Activated CD4-positive, alpha-beta T cell treated with anti-CD3 and anti-CD28 coated beads for 48 hours (primary cell): ENCODE data around the gene SMARCA2.

ENCODE experiments used
- DNase-seq: peaks from one replicate; pipeline ENCODE4 v3.0.0-alpha.2; 2020

SMARCA2 gene

DNA sequence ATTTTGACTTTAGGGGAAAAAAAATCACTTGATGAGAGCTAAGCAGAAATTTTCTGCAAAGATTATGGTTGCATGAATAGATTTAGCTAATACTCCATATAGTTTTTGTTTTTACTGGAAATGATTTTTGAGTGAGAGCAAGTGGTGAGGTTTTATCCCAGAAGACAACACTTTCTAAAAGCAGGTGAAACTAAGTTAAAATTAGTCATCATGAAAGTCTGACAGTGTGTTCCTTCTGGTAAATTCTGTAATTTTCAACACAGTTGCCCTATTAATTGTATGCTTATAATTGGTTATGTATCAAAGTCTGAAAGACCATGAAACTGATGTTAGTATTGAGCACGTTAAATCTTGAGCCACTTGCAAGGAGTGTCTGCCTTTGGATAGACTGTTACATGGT lies 91.5 kb downstream of the SMARCA2 start:
- DNase-seq = no peak

DNA sequence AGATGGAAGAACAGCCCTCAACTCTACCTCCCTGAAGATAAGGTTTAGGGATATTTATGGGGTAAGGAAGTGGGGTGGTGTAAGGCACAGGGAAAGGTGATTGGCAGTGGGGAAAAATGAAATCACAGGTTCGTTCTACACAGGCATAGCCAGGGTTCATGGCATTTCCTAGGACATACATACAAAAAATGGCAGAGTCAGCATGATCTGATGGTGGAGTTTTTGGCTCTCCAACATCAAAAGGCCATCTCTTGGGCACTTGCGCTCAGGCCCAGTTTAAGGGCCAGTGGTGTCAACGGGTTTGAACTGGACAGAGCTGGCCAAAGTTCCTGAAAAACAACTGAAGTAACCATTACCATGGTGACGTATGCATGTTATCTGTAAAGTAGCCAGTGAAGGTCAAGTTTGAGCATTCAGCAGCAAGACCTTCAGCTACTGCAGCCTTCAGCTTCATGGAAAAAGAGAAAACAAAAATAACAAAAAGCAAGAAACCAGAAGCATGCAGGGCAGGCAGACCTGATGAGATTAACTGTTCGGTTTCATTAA lies 92.8 kb downstream of the SMARCA2 start:
- DNase-seq = no peak

- no peak for DNase-seq
These were observed 94.0 kb downstream of the SMARCA2 start for GRCh38 chr9:2109069-2109650.

DNA sequence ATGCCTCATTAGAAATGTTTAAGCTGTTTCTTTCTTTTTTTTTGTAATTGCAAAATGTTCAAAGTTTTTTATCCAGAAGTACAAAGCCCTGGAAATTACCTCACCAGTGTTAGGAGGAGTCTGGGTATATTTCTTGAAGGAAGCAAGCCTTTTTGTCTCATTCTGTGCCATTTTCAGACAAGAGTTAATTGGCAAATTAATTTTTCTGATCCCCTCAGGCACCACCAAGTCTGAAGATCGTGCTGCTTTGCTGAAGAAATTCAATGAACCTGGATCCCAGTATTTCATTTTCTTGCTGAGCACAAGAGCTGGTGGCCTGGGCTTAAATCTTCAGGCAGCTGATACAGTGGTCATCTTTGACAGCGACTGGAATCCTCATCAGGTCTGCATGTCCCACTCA lies 94.9 kb downstream of the SMARCA2 start:
- no peak for DNase-seq

DNA sequence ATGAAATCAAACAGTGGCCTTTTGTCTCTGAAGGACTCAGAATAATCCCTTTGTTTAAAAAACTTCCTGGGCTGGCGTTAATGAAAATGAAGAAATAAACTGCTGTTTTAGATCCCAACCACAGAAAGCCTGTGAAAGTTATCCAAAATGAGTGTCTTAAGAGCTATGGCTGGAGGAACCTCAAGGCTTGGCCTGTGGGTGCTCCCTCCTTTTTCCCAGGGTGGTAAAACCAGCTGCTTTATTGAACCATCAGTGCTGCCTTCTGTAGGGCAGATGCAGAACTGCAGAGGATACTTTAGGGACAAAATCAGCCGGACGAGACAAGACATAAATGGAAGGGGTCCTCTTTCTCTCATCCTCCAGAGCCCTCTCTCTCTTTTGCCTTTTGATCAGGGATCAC lies 100.9 kb downstream of the SMARCA2 start:
- DNase-seq = peak; percentile 15

DNA sequence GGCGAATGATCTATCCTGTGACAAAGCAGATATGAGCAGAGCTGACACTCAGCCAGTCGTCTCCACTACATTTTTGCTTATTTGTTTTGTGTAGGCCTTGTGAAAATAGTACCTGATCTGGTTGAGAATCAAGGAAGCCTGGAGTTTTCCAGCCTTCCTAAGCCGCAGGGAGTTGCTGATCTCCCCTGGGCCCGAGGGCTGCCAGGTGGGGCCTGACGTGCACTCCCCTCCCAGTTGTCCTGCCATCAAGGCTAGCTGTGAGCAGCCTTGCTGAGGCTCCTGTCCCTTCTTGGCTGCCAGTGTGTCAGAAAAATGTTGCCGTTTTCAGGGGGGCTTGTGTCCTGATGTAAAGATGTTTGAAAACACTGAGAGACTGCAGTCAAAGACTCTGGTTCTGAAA lies 102.4 kb downstream of the SMARCA2 start:
- DNase-seq = no peak

GRCh38 chr9:2119566-2119965 lies 104.4 kb downstream of the SMARCA2 start:
- DNase-seq = no peak

DNA sequence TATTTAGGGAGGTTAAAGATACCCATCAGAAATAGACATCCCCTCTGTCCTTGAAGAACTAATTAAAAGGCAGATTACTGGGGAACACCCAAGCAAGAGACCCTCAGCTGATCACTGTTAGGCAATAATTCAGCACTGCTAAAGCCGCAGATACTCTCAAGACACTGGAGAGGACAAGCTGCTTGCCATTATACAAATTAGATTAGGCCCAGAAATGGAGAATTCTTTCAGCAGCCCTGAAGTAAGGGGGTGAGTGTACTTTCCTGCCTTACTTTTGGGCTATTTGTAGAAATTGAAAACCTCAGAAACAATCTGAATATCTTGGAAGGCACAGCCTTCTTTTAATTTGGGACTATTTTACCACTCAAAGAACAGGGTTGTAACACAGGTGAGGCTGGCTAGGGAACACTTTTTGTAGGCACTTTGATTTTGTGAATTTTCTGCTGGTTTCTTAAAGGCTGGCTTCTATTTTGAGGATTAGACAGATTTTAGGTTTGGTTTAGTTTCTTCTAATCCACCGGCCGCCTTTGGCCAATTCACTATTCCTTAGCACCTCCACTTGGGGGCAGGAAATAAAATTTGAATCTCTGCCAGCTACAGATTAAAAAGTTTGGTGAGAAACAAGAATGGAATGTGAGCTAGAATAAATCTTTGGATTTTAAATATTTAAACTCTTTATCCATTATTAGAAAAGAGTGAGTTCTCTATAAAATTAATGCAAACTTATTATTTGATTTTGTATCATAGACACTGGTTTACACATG lies 106.0 kb downstream of the SMARCA2 start:
- DNase-seq = no peak

GRCh38 chr9:2122299-2122698 lies 107.2 kb downstream of the SMARCA2 start:
- no peak for DNase-seq

DNA sequence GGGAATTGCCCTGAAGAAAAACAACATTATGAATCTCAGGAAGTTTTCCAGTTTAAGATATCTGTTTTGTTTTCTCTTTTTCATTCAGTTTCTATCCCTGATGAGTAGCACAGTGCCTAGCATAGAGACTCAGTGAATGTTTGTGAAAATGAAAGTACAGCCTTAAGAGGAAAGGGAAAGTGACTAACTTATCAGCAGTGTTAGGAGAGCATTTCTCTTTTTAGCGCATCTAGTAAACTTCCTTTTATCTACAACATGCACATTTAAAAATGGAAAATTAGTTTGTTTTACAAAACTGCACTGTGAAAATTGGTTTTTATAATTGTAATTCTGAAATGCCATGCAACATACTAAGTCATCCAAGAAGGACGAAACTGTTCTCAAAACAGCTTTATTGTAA lies 110.8 kb downstream of the SMARCA2 start:
- no peak for DNase-seq

- no peak for DNase-seq
These were observed 111.2 kb downstream of the SMARCA2 start for GRCh38 chr9:2126331-2126803.

DNA sequence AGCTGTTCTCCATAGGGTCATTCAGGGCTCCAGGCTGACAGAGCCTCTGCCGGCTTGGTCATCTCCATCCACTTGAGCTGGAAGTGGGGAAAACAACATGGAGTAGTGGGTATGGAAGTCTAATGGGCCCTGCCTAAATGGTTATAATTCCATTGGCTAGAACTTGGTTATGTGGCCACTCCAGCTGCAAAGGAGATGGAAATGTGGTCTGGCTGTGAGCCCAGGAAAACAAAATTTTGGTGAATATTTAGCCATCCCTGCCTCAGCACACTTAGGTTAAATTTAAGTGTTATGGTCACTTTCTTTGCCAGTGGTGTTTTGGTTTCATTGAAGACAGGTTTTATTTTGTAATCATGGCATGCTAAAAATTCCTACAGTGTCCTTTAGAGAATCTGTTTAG lies 112.3 kb downstream of the SMARCA2 start:
- DNase-seq = no peak

DNA sequence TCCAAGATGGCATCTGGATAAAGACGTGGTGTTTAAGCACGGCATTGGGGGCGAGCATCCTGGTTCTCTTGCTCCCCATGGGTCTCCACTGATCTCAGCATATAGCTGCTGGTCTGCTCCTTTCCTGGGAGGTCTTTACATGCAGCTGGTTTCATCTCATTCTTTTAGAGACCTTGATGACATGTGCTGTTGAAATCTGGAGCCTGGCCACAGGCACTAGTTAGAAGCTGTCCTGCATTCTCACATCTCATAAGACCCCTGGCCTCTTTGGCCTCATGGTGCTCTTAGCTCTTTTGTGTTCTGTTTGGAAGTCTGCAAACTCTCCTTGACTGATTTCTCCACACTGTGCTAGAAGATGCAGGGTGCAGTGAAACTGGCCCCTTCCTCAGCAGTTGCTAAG lies 113.0 kb downstream of the SMARCA2 start:
- DNase-seq = no peak

DNA sequence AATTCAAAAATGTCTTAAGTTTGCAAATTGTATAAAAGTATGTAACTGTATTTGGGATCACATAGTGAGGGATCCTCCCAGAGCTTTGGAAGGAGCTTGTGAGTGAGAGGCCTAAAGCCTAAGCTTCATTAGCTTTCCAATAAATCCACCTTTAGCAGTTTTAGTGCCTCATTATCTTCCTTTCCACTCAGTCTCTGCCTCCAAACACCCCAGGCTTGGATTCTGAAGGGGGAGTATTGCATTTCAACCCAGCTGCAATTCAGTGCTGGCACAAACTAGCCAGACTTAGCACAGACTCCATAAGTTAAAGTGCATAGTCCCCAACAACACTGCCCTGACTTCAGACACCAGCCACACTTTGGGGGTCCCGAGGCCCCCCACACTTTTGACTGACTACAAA lies 113.5 kb downstream of the SMARCA2 start:
- DNase-seq = no peak

DNA sequence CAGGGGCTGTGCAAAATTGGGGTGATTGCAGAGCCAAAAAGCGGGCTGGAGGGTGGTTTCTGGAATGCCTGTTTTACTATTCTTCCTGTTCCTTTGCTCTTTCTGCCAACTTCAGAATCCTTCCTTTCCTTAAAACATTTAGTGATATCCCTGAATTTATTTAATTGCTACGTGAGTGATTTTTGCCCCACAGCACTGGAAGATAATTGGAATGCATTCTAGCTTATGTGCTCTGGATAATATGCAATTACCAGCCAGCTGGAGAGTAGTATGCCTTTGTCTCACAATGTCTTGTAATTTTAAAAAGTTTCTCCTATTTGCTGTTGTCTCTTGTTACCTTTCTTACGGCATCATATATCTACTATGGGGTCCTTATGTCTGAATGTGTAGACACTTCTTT lies 115.8 kb downstream of the SMARCA2 start:
- no peak for DNase-seq

DNA sequence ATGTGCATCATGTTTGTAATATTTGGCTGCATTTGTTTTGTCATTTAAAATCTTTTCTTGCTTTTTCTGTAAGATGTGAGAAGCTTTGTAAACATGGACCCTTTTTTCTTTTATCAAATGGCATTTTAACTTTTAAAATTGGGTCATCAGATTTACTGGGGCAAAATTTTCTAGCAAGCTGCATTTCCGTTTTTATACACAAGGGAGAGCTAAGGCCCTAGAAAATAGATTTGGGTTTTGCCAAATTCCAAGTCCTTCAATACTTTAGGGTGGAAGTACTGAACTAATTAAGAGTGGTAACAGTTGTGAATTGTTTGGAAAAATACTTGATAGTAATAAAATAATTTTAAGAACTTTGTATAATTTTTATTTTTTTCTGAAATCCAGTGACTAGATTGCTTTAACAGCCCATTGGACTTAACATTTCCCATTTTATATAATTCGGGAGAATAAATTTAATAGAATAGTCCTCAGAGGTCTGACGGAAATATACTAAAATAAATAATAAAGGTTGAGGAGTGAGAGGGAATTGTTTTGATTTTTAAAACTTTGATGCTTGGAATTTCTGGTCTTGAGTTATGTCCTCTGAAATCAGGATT lies 117.4 kb downstream of the SMARCA2 start:
- DNase-seq = no peak

DNA sequence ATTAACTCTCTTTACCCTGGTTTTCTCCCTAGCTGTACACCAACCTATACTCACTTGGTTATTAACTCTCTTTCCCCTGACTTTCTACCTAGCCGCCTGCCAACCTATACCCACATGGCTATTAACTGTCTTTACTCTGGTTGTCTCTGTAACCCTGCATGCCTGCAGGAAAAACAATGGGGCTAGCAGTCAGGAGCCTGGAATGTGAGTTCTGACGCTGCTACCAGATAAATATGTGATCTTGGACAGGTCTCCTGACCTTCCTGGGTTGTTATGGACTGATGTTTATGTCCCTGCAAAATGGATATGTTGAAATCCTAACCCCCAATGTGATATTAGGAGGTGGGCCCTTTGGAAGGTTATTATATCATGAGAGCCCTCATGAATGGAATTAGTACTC lies 119.2 kb downstream of the SMARCA2 start:
- DNase-seq = no peak

- DNase-seq = no peak
These were observed 123.5 kb downstream of the SMARCA2 start for GRCh38 chr9:2138646-2139045.

- no peak for DNase-seq
These were observed 125.6 kb downstream of the SMARCA2 start for GRCh38 chr9:2140600-2141223.

DNA sequence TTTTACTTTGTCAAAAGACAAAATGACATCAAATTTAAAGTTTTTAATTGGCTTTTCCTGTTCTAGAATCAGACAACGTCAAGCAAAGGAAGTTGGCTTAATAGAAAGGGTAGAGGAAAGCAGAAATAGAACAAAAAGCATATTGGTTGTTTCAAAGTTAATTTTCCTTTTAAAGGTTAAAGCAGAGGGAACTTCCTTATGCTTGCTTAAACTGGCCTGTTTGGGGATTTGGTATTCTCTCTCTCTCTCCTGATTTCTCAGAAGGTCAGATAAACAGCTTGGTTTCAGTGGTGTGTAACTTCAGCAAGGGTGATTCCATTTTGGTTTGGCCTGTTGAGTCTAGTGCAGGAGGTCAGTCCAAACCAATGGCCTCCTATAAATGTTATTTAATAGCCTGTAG lies 127.1 kb downstream of the SMARCA2 start:
- no peak for DNase-seq

- DNase-seq = no peak
These were observed 129.5 kb downstream of the SMARCA2 start for GRCh38 chr9:2144619-2145018.

DNA sequence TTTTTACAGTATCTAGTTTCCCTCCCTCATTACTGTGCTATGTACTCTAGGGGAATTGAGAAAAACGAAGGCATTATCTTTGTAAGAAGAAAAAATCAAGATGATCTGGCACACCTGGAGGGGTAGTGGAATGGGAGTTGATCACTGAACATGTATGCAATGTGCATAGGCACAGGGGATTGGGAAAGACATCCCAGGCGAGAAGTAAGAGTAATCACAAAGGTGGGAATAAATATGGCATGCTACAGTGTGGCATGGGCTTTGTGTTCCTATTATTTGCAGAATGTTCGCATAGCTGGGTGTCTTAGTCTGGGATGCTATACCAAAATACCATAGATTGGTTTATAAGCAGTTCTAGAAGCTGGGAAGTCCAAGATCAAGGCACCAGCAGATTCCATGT lies 130.6 kb downstream of the SMARCA2 start:
- no peak for DNase-seq

- DNase-seq = peak; percentile 7
These were observed 131.6 kb downstream of the SMARCA2 start for GRCh38 chr9:2146700-2147099.

DNA sequence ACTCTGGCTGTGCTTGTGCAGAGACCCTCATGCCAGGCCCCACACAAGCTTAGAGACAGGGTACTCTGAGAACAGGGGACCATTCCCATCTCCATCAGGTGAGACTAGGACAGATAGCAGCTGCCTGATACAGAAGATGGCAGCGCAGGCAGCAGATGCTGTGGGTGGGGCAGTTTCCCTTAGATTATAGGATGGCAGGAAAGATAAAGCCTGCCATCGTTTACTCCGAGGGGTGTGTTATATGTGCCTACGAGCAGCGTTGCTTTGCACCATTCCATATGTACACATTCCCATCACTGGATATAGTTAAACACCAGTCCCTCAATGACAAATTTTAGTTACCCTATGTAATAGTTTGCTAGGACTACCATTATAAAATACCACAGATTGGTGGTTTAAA lies 135.2 kb downstream of the SMARCA2 start:
- no peak for DNase-seq
